Measurements from ENCODE around the gene LRRN4. TPM values are rescaled to one million over a fixed set of nuclear protein-coding genes. Genes with fewer than 3 reads are reported as not detected.

LRRN4 gene
- total and polyA plus RNA-seq, 2 of the 4 experiments (the other 2 are of a cell fraction) = under 0.01 to 0.19 TPM

DNA sequence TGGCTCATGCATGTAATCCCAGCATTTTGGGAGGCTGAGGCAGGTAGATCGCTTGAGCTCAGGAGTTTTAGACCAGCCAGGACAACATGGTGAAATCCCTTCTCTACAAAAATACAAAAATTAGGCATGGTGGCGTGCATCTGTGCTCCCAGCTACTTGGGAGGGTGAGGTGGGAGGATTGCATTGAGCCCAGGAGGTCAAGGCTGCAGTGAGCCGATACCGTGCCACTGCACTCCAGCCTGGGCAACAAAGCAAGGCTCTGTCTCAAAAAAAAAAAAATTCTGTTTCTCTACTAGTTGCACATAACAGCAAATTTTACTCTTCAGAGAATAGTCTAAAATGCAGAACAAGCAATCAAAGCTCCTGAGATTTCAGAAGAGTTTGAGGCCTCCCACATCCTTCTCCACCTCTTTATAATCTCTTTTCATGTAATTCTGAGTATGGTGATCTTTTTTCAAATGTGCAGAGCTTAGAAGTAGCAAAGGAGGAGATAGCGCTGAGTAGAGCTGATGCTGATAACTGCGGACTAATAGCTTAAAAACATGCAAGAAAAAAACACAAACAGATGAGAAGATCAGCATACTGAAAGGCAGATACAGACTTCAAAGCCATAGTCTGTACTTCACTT lies 23.3 kb downstream of the LRRN4 start:
- ATAC-seq (ENCODE audit: low read depth) (no peak), DNase-seq (no peak)
- no peak overlapping the region for H2BK20ac ChIP-seq (ENCODE audit: low read depth, low read length)
- H2BK15ac ChIP-seq (ENCODE audit: low read depth, low read length) = no peak overlapping the region
- peaks cover 6% of the 10 kb centered on the region for H3K4me1 ChIP-seq (ENCODE audit: control insufficient read depth, insufficient read depth, low read length)
- peaks cover 30 to 56% of the 10 kb centered on the region in 2 experiments for H3K79me1 ChIP-seq (ENCODE audit: low read depth in 1 of 2, low read length in 2 of 2)
- H3K9ac ChIP-seq (ENCODE audit: low read depth, low read length) = no peak overlapping the region
- H3K23ac ChIP-seq (ENCODE audit: low read depth, low read length) = no peak overlapping the region
- H2AFZ ChIP-seq (replicated peaks; ENCODE audit: low read length, poor library complexity) = no peak overlapping the region
- H2AK5ac ChIP-seq (ENCODE audit: low read depth, low read length) = no peak overlapping the region
- H3K36me3 ChIP-seq (ENCODE audit: control insufficient read depth, insufficient read depth, low read length) = peaks cover 12% of the 10 kb centered on the region
- WGBS, 2 experiments (ENCODE audit: extremely low coverage in 2 of 2, insufficient read length in 1 of 2) = no CpG with 5 or more reads among the region's 6 CpGs
- H3K4me3 ChIP-seq (ENCODE audit: insufficient read depth, low read depth, low read length) = no peak overlapping the region
- H2AK9ac ChIP-seq (replicated peaks; ENCODE audit: low read depth, low read length, poor library complexity) = no peak overlapping the region
- POLR2A ChIA-PET (ENCODE audit: unreplicated experiment) = no interaction called here
- H2BK120ac ChIP-seq (ENCODE audit: low read depth, low read length) = no peak overlapping the region
- H3K9me1 ChIP-seq (ENCODE audit: insufficient read depth, low read length) = peaks cover 17% of the 10 kb centered on the region
- dilution Hi-C loops (cut with HindIII; ENCODE audit: low sequenced_read_pairs, unreplicated experiment) = no loop called here
- no peak overlapping the region for H2BK5ac ChIP-seq (ENCODE audit: low read depth, low read length, poor library complexity, severe bottlenecking)
- in situ Hi-C loops (cut with MboI; ENCODE audit: low sequenced_read_pairs) = no loop called here
- H3K14ac ChIP-seq (replicated peaks; ENCODE audit: low read depth, low read length) = no peak overlapping the region
- TF ChIP-seq CEBPB (IDR thresholded peaks at IDR 0.05; ENCODE audit: low read depth, low read length) (no peak), RCOR1 (IDR thresholded peaks at IDR 0.05; ENCODE audit: insufficient replicate concordance, low read length) (no peak), RFX5 (IDR thresholded peaks at IDR 0.05; ENCODE audit: low read depth, low read length) (no peak), MAFK (IDR thresholded peaks at IDR 0.05; ENCODE audit: low read depth, low read length) (no peak), FOS (IDR thresholded peaks at IDR 0.05; ENCODE audit: low read depth, low read length) (no peak), CHD1 (IDR thresholded peaks at IDR 0.05; ENCODE audit: low read depth, low read length) (no peak), BHLHE40 (IDR thresholded peaks at IDR 0.05; ENCODE audit: low read depth, low read length) (no peak)
- TF ChIP-seq, protein P1, sequence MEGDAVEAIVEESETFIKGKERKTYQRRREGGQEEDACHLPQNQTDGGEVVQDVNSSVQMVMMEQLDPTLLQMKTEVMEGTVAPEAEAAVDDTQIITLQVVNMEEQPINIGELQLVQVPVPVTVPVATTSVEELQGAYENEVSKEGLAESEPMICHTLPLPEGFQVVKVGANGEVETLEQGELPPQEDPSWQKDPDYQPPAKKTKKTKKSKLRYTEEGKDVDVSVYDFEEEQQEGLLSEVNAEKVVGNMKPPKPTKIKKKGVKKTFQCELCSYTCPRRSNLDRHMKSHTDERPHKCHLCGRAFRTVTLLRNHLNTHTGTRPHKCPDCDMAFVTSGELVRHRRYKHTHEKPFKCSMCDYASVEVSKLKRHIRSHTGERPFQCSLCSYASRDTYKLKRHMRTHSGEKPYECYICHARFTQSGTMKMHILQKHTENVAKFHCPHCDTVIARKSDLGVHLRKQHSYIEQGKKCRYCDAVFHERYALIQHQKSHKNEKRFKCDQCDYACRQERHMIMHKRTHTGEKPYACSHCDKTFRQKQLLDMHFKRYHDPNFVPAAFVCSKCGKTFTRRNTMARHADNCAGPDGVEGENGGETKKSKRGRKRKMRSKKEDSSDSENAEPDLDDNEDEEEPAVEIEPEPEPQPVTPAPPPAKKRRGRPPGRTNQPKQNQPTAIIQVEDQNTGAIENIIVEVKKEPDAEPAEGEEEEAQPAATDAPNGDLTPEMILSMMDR (conservative IDR thresholded peaks at IDR 0.05; ENCODE audit: low read depth, low read length) = no peak
- TF ChIP-seq, protein P2, sequence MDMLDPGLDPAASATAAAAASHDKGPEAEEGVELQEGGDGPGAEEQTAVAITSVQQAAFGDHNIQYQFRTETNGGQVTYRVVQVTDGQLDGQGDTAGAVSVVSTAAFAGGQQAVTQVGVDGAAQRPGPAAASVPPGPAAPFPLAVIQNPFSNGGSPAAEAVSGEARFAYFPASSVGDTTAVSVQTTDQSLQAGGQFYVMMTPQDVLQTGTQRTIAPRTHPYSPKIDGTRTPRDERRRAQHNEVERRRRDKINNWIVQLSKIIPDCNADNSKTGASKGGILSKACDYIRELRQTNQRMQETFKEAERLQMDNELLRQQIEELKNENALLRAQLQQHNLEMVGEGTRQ (IDR thresholded peaks at IDR 0.05; ENCODE audit: low read depth, low read length) = no peak
- TF ChIP-seq, protein P3, sequence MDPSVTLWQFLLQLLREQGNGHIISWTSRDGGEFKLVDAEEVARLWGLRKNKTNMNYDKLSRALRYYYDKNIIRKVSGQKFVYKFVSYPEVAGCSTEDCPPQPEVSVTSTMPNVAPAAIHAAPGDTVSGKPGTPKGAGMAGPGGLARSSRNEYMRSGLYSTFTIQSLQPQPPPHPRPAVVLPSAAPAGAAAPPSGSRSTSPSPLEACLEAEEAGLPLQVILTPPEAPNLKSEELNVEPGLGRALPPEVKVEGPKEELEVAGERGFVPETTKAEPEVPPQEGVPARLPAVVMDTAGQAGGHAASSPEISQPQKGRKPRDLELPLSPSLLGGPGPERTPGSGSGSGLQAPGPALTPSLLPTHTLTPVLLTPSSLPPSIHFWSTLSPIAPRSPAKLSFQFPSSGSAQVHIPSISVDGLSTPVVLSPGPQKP (IDR thresholded peaks at IDR 0.05; ENCODE audit: borderline replicate concordance, low read depth, low read length) = no peak
- H3K27ac ChIP-seq (ENCODE audit: insufficient read depth, low read length) = no peak overlapping the region
- H4K20me1 ChIP-seq (ENCODE audit: insufficient read depth, low read length) = peaks cover 12% of the 10 kb centered on the region; the same call in 1 of the 2 replicates
- H3K56ac ChIP-seq (ENCODE audit: extremely low read depth, insufficient read depth, low read length) = no peak overlapping the region
- no peak overlapping the region for H4K91ac ChIP-seq (ENCODE audit: insufficient read depth, low read depth, low read length)
- intact Hi-C loops (cut with micrococcal nuclease) = no loop called here
- BruUV-seq (replicated peaks) = no TSS peak
- H3K4me2 ChIP-seq (ENCODE audit: low read depth, low read length) = no peak overlapping the region
- no peak overlapping the region for H3K4ac ChIP-seq (ENCODE audit: low read depth, low read length)
- no peak overlapping the region for H4K5ac ChIP-seq (ENCODE audit: low read depth, low read length)
- no peak overlapping the region for H3K18ac ChIP-seq (ENCODE audit: low read depth, low read length)
- H3K27me3 ChIP-seq (ENCODE audit: control insufficient read depth, insufficient read depth, low read length) = no peaks in the 10 kb centered on the region
- CTCF ChIA-PET = interaction anchor here (0.6 kb wide), 2 partner anchors 43 to 1086 kb away, joined by 5 to 8 read pairs; no protein-coding TSS in a partner anchor
- no peak overlapping the region for H4K8ac ChIP-seq (ENCODE audit: low read depth in 2 of 2, low read length in 2 of 2)
- no peaks in the 10 kb centered on the region for H3K9me3 ChIP-seq (ENCODE audit: control insufficient read depth, insufficient read depth, low read length)

All from IMR-90 (cell line).